ENCODE data around the gene CD82.

CD82 gene

DNA sequence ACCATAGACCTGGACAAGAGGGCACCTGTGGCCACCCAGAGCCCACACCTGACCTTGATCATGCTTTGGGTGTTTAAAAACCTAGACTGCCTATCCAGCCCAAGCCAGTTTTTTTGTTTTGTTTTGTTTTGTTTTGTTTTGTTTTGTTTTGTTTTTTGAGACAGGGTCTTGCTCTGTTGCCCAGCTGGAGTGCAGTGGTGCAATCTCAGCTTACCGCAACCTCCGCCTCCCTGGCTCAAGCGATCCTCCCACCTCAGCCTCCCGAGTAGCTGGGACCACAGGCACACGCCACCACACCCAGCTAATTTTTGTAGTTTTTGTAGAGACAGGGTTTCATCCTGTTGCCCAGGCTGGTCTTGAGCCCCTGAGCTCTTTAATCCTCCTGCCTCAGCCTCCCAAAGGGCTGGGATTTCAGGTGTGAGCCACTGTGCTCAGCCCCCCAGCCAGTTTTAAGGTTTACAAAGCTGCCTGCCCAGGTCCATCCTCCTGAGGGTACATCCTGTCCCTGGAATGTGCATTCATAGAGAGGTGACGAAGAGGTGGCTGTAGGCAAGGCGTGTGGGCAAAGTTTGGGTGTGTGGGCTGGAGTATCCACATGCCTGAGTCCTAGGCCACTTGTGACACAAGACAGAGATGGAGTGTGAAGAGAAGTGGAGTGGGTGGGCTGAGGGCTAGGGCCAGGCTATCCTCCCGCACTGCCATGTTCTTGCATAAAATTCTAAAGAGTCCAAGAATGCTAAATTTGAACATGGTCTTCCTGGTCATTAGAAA is 3.3 kb upstream of the CD82 start:
- no peak for DNase-seq

DNA sequence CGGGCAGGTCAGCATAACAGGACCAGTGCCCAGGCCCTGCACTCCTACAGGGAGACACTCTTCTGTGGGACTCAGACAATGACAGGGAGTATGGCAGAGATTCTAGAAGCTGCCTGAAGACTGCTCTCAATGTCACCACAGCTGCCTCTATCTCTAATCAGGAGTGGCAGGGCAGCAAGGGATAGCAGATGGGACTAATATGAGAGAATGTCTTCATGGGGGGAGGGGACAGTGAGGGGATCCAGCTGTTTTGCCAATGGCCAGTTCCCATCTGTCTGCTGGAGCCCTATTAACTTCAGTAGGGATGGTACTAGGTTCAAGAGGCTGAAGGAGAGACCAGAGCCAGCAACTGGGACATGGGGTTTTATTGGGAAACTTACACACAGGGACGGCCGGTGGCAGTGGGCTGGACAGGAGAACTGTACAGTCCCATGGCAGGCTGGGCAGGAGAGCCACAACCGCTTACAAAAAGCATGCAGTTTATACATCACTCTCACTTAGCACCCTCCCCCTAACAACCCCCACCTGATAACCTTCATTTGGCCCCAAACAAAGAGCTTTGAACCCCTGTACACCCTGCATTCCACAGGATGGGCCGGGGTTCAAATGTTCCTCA is 2.5 kb upstream of the CD82 start:
- no peak for DNase-seq

DNA sequence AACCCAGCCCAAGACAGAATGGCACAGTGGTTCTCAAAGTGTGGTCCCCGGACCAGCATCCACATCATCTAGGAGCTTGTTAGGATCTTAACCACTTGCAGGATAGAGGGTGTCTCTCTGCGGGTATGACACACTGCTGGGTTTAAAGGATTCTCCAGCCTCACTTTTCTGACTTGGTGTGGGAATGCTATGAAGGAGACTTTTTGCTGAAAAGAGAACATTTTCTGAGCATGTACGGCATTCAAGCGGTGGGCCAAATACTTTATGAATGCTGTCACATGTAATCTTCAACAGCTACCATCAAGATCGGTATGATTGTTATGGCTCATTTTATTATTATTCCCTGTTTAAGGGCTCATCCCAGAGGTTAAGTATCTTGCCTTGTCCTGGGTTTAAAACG is 1.8 kb upstream of the CD82 start:
- DNase-seq = no peak

DNA sequence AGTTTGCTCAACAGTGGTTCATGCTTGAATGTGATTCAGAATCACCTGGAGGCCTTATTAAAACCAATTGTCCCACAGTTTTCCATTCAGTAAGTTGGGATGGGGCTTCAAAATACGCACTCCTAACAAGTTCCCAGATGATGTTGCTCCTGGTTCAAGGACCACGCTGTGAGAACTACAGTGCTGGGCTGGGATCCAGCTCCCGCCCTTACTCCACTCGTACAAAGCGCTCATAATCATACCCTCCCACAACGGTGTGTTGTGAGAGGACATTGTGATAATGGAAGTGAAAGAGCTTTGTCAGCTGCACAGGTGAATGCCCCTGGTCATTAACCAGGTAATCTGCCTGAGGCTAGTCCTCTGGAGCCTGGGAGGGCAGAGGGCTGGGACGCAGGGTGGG is 1.3 kb upstream of the CD82 start:
- DNase-seq = no peak

DNA sequence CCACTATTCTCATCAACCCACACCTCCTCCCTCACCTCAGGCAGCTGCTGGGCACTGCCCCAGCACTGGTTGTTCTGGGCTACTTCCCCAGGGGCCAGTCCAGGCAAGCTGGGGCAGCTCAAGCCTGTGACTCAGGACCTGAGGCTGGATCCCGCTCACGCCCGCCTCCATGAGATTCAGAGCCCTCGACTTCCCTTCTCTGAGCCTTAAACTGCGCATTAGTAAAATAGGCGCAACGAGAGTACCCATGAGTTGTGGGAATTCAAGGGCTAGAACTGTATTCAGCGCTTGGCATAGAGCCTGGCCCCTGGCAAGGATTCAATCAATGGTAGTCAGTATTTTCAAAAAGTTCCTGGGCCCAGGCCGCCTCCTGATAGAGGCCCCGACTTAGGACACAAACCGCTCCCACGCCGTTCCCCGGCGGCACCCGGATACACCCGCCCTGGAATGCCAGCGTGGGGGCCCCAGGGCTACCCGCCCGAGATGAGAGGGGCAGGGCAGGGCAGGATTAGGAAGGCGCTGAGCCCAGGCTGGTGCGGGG is 723 bp upstream of the CD82 start:
- no peak for DNase-seq

DNA sequence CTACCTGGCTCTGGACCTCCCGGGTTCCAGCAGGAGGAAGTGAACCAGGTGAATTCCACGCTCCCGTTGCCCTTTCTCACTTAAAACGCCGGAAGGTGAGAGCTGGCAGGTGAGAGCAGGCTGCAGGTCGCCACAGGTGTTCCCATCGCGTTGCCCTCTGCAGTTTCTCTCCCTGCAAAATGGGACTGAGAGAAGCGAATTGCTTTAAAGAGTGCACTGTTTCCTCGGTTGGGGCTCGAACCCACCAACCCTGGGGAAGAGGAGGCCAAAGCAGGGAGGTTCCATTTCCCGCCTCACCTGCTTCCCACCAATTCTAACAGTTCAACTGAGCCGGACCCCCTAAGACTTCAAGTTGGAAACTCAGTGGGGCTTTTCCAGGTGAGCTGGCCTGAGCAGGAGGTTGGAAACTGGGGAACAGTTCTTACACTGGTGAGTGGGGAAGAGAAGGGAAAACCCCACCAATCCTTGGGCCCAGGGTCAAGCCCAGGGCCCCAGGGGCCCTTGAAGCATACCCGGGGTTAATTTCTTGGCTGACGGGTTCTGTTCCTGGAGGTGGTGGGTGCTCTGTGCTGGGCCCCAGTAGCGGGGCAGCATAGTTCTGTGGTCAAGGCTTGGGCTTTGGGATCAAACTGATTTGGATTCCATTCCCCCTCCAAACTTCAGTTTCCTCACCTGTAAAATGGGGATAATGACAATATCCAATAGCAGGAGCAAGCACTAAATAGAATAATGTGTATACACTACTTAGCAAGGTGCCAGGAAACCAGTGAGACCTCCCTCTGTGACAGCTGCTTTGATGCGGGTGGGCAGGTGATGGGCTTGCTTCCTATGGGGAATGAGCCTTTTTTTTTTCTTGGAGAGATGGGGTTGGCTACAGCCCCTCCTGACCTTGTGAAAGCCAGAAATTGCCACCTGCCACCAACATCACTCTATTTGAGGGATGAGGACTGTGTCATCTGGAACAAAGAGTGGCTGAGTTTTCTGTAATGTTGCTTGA is 788 bp downstream of the CD82 start:
- no peak for DNase-seq

DNA sequence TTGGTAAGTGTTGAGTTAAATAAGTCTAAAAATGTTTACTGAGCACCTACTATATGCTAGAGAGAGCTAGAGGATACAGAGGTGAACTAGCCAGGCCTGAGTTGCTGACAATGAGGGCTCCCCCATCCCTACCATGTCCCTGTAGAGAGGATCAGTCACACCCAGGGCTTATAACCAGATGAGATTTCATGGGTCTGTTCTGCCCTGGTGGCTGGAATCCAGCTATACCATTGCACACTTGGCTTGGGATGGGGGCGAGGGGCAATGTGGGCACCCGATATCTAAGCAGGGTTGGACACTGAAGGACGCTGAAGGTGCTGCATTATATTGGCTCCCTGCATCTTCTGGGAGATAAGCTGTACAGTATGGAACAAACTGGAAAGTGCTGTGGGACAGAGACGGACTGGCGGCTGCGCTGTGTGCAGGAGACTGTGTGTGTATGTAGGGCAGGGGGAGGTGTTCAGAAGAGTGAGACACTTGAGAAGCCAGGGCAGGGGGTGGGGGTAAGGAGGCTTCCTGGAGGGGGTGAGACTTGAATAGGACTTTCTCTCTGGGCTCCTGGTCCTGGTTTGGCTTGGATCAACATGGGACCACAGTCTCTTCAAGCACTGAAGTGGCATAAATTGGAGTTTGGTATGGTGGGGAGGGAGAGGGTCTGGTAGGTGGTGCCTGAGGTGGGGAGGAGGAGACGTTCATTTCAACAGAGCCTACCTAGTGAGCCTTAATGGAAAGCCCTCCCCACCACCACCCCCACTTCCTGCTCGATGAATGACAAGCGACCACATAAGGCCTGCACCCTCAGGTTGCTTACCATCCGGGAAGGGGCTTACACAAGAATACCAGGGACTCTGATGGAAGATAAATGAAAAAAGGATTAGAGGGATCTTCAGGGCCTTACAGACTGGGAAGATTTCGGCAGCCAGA is 1.8 kb downstream of the CD82 start:
- DNase-seq = peak; percentile 63

DNA sequence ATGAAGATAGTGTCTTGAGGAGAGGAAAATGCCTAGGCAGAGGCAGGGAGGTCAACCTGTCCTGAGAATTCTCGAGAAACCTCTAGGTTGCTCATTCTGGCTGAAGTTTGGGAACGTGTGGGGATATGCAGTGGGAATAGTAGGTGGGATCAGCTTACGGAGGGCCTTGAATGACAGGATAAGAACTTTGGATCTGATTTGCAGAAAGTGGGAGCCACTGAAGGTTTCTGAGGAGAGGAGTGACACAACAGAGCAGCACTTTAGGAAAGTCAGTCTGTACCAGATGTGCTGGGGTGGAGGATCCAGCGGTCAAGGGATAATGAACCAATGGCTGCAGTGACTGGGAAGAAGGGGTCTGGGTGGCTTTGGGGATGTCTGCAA is 2.4 kb downstream of the CD82 start:
- no peak for DNase-seq

DNA sequence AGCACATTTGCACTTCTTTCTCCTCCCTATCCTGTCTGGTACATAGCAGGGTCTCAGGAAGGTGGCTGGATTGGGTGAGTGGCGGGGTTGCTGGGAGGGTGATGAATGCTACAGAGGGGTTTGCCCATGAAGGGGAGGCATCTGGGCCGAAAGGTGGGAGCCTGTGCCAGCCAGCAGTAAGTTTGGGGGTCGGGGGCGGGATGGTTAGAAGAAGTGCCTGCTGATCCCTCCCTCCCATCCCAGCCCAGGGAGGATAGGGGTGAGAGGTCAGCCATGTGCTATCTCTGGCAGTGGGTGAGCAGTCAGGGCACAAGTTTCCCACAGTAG is 2.8 kb downstream of the CD82 start:
- DNase-seq = no peak

DNA sequence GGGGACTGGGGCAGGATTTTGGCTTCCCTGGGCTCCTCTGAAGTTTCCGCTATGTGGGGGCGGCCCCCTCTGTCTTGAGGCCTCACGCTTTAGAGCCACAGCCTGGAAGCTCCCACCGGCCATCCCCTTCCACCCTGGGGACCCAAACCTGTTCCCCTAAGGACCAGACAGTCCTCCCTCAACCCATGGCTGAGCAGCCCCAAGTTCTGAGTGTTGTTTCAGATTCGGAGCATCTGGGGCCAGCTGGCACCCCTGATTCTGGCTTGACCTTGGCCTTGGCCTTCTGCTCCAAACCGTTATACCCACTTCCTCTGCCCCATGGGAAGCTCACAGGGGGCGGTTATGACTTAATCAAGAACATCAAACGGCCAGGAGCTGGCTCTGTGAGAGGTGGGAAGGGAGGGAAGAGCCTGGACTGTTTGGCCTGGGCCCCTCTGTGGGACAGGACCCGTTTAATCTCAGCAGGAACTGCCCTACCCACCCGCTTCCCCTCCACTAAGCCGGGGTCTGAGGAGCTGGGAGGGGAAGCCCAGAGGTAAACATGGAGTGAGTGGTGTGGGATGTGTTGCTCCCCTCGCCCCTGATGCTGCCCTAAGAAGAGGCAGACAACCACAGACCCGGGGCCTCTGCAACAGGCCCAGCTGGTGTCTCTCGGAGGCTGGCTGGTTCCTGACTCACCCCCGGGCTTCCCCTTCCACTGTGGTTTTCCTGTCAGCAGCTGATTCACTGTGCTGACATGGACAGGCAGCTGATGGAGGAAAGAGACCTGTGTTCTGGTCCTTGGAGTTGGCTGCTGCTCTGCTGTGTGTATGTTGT is 3.4 kb downstream of the CD82 start:
- peak; percentile 95 for DNase-seq

DNA sequence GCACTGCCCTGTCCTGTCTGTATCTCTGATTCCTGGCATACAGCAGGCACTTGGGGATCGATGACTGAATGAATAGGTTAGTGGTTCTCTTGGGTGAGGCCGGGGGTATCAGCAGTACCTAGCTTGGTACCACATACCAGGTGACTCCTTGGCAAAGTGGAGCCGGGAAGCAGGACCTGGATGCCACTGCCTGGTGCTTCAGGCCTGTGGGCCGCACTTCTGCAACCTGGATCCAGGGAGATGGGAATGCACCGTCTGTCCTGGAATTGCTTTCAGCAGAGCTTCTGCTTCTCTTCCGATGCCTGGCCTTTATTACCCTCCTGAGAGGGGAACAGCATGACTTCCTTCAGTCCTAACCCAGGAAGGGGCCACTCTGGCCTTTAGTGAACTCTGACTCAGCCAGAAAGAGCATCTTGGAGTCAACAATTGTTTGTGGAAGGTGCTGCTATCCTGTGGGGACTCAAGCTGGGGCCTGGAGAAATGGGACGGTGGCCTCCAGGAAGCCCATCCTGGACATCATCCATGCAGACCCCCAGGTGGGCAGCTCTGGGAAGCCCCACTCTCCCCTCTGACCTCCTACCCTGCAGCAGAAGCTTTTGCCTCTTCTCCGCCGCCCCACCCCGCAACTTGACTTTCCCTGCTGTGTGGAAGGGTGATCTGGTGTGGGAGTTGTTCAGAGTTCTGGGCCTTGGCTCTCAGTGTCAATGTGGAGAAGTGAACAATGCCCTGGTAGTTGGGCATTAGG is 5.1 kb downstream of the CD82 start:
- no peak for DNase-seq

DNA sequence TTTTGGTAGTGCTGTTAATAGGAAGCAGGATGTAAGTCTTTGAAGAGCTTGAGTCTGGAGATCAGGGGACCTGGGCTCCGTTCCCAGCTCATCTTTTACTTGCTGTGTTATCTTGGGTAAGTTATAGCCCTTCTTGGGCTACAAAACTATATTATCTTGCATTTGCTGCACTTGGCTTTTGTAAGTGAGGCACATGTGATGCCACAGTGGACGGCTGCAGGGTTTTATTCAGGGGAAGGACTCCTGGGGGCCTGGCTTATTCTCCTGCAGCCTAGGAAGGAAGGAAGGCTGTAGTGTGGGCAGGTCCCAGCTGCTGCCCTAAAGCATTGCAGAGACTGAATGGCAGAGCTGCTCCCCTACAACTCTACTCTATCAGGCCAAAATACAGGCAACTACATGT is 6.4 kb downstream of the CD82 start:
- no peak for DNase-seq

DNA sequence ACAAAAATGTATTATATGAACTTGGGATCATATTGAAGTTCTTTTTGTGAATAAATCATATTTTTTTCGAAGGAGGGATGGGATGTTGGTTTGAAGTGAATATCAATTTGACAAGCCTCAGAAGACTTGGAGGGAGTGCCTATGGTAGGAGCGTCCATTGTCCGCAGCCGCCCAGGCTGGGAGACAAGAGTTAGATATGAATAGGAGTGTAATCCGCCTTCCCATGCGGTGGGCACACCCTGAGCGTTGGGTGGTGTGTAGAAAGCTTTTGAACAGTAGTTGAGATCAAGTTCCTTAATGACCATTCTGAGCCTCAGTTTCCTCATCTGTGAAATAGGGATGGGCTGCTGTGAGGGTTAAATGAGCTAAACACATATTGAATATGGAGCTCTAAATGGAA is 7.0 kb downstream of the CD82 start:
- DNase-seq = no peak

DNA sequence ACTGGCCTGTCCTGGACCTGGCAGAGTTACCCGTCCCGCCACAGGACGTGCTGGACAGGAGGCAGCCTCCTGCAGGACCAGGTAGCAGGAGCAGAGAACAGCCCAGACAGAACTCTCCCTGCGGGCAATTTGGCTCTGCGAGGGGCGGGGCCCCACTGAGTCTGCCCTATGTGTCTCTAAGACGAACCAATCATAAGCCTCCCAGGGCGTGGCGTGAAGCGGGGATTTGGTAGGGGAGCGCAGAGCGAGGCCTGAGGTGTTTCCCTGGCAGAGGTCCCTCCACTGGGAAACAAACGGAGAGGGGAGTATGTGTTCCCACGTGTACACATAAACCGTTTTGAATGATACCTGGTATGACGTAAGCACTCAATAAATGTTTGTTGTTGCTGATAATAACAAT is 7.4 kb downstream of the CD82 start:
- DNase-seq = no peak

DNA sequence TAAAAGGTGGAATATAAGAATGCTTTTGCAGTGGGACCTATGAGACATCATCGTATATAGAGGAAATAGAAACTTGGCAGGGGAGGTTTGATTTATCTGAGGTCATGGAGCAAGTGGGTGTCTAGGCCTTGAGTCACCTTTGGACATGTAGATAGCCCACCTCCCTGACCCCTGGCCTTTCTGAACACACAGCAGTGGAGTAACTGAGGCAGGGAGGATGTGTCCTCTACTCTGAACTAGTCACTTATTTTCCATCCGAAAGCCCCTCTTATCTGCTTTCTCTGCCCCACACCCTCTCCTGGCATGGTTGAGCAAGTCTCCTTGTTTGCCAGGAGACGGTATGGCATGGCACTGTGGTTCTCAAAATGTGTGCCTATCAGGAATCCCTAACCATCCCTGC is 7.9 kb downstream of the CD82 start:
- DNase-seq = no peak

DNA sequence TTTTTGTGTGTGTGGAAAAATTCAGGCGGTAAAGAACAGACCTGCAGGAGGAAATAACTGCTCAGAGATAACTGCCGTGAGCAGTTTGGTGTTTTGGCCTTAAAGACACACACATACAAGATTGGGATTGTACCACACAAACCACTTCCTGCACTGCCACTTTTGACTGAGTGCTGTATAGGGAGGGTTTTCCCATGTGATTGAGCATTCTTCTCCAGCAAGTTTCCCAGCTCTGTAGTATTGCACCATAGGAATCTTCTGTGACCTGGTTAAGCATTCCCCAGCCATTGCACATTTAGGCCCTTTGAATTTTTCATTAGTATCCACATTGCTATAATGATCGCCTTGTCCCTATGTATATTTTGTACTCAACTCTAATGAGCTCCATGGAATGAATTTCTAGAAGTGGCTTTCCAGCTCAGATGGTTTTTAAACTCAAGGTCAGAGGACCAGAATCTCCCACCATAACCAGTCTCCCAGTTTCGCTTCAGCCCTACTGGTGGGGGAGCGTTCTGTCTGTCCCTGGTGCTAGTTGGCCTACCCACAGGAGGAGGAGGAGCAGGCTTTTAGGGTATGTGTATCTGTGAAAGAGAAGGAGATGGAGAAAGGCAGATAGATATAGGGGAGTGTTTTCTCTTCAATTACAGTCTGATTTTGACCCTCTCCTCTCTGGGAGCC is 9.3 kb downstream of the CD82 start:
- peak; percentile 78 for DNase-seq

DNA sequence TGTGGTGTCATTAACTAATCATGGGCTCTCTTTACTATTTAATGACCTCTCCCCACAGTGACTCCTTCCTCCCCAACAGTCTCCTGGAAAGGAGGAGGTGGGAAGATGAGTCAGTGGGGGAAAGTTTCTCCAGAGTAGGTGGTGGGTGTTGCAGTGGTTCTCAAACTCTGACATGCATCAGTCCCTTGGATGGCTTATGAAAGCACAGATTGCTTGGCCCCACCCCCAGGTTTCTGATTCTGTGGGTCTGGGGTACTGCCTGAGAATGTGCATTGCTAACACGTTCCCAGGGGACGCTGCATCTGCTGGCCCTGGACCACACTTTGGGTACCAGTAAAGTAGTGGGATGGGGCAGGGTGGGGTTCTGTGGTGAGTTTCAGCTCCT is 9.8 kb downstream of the CD82 start:
- peak; percentile 62 for DNase-seq

DNA sequence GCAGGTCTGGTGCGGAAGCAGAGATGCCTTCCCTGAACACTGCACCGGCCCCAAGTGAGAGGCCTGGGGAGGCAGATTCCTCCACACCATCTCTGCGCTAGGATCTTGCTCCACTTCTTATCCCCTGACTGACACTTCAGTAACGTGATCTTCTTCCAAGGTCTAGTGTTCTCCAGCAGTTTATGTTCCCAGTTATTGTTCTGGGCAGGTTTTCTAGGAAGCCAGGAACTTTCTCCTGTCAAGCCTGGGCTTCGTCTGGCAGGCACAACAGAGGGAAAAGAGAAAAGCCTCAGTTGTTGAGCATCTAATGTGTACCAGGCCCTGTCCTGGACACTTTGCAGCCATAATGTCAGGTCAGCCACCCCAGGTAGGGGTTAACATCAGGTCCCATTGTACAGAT is 10.5 kb downstream of the CD82 start:
- no peak for DNase-seq

DNA sequence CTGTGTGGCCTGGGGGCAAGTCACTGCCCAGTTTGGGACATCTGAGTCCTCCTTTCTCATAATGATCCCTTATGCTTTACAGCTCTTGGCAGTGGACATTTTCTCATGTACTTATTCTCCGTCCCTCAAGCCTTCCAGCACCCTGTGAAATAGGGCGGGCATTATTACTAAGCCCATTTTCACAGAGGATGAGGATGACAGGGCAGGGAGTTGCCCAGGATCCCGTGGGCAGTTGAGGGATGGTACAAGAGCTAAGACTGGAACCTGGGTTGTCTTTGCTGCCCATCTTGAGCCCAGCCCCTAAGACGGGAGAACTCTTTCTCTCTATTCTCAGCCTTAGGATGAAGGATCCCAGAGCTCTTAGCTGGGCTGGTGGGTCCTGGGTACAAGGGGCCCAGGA is 11.2 kb downstream of the CD82 start:
- no peak for DNase-seq

DNA sequence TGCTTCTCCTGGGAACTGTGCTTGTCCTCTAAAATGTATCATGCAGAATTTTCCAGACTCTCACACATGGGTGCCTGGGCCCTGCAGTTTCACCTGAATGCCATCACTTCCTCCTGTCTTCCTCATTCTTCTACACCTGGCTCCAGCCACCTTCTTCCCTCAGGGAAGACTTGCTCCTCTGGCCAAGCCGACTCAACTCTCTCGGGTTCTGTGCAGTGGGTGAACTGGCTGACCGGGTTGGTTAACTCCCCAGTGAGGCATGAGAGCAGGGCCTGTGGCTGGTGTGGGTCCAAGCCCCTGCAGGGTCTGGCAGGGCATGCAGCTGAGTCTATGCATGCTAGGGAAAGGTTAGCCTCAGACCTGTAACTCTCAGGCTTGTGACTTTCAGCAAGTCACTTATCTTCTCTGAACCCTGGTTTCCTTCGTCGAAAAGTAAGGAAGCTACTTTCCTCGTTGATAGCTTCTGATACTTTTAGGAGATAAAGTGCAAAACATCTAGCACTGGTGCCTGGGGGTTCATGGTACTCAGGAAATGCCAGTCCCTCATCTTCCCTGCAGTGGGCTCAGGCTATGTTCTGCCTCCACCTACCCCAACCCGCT is 11.9 kb downstream of the CD82 start:
- DNase-seq = no peak

Data from activated CD4-positive, alpha-beta T cell treated with anti-CD3 and anti-CD28 coated beads, Interleukin-2, Interleukin-6, amounts not matched to agents 100 ng/mL and 50 ng/mL, durations not matched to agents 16 hours and 8 hours (primary cell).